ENCODE data around the gene PLCB1.

Gene PLCB1

DNA sequence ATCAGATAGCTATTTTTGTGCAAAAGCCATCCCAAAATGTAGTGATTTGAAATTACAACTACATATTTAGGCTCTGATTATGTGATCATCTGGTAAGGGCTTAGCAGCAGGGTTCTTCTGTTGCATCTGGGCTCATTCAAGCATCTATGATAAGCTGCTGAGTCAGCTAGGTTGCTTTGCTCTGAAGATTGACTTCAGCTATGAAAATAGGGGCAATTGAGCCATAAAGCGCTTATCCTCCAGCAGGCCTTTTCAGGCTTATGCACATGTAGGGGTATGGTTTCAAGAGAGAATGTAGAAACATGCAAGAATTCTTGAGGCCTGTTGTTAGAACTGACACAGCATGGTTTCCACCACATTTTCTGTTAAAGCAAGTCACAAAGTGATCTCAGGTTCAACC lies 114.1 kb downstream of the PLCB1 start:
- Histone ChIP-seq H3K9me2 (replicated peaks; ENCODE audit: low read depth, low read length) (no peaks in the 10 kb centered on the region), H3K79me2 (ENCODE audit: insufficient read depth, low read length) (peaks cover 45% of the 10 kb centered on the region), H3K9ac (ENCODE audit: low read depth, low read length, poor library complexity, severe bottlenecking) (no peak overlapping the region), H4K20me1 (ENCODE audit: insufficient read depth, low read length, poor library complexity, severe bottlenecking) (no peaks in the 10 kb centered on the region), H3K36me3 (ENCODE audit: insufficient read depth, low read length) (no peaks in the 10 kb centered on the region), H2AFZ (ENCODE audit: low read length) (no peak overlapping the region), H3K9me3 (ENCODE audit: insufficient read depth, low read depth, low read length) (no peaks in the 10 kb centered on the region), H3K4me1 (ENCODE audit: insufficient read depth, low read length, poor library complexity, severe bottlenecking) (peaks cover 67% of the 10 kb centered on the region), H3K27me3 (ENCODE audit: insufficient read depth, low read length, poor library complexity, severe bottlenecking) (no peaks in the 10 kb centered on the region), H3F3A (ENCODE audit: low read depth) (peaks cover 7% of the 10 kb centered on the region), H3K4me2 (ENCODE audit: low read depth, low read length, poor library complexity, severe bottlenecking) (peak overlapping the region; percentile 63), H3K4me3 (ENCODE audit: low read length, poor library complexity, severe bottlenecking) (peak overlapping the region; percentile 11)
- TF ChIP-seq, protein P1, sequence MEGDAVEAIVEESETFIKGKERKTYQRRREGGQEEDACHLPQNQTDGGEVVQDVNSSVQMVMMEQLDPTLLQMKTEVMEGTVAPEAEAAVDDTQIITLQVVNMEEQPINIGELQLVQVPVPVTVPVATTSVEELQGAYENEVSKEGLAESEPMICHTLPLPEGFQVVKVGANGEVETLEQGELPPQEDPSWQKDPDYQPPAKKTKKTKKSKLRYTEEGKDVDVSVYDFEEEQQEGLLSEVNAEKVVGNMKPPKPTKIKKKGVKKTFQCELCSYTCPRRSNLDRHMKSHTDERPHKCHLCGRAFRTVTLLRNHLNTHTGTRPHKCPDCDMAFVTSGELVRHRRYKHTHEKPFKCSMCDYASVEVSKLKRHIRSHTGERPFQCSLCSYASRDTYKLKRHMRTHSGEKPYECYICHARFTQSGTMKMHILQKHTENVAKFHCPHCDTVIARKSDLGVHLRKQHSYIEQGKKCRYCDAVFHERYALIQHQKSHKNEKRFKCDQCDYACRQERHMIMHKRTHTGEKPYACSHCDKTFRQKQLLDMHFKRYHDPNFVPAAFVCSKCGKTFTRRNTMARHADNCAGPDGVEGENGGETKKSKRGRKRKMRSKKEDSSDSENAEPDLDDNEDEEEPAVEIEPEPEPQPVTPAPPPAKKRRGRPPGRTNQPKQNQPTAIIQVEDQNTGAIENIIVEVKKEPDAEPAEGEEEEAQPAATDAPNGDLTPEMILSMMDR (conservative IDR thresholded peaks at IDR 0.05; ENCODE audit: low read length) = no peak
- no peak for TF ChIP-seq EZH2phosphoT487 (IDR thresholded peaks at IDR 0.05; ENCODE audit: borderline replicate concordance)

DNA sequence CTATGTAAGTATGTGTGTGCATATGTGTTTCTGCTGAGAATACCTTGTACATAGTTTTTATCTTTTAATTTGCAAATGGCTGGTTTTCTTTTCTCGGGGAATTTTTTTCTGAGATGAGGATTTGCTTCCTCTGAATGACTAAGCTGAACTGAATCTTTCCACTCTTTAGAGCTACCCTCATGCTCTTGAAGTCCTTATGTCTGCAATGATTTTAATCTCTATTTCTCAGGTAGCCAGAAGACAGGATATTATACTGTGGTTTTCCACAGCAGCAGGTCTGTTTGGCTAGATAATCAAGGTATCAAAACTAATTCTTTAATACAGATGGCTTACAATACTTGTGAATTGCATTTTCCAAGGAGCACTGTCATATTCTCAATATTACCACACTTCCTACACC lies 114.7 kb downstream of the PLCB1 start:
- TF ChIP-seq, protein P1 (conservative IDR thresholded peaks at IDR 0.05; ENCODE audit: low read length) = no peak
- no peak for TF ChIP-seq EZH2phosphoT487 (IDR thresholded peaks at IDR 0.05; ENCODE audit: borderline replicate concordance)
- H2AFZ ChIP-seq (ENCODE audit: low read length) = no peak overlapping the region
- peak overlapping the region; percentile 11 for H3K4me3 ChIP-seq (ENCODE audit: low read length, poor library complexity, severe bottlenecking)
- H3K9ac ChIP-seq (ENCODE audit: low read depth, low read length, poor library complexity, severe bottlenecking) = no peak overlapping the region
- H3K4me2 ChIP-seq (ENCODE audit: low read depth, low read length, poor library complexity, severe bottlenecking) = peak overlapping the region; percentile 63
- no peaks in the 10 kb centered on the region for H3K9me3 ChIP-seq (ENCODE audit: insufficient read depth, low read depth, low read length)
- peaks cover 7% of the 10 kb centered on the region for H3F3A ChIP-seq (ENCODE audit: low read depth)
- H3K36me3 ChIP-seq (ENCODE audit: insufficient read depth, low read length) = no peaks in the 10 kb centered on the region
- no peaks in the 10 kb centered on the region for H3K27me3 ChIP-seq (ENCODE audit: insufficient read depth, low read length, poor library complexity, severe bottlenecking)
- no peaks in the 10 kb centered on the region for H4K20me1 ChIP-seq (ENCODE audit: insufficient read depth, low read length, poor library complexity, severe bottlenecking)
- H3K4me1 ChIP-seq (ENCODE audit: insufficient read depth, low read length, poor library complexity, severe bottlenecking) = peaks cover 67% of the 10 kb centered on the region
- H3K9me2 ChIP-seq (replicated peaks; ENCODE audit: low read depth, low read length) = no peaks in the 10 kb centered on the region
- H3K79me2 ChIP-seq (ENCODE audit: insufficient read depth, low read length) = peaks cover 47% of the 10 kb centered on the region

DNA sequence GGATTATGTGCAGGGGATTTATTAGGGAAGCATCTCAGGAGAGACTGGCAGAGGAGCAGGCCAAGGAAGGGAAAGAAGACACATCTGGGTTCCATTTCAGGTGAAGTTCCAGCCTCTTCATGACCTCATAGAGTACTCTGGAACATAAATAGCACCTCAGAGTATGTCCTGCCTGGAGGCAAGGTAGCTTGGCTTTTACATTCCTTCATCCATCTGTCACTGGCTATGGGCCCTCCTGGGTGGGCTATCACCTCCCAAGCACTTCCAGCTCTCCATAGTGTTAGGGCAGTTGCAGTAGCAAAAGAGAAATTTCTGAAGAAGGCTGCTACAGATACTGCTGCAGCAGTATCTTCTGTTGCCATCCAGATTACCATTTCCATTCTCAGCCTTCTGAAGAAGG lies 116.0 kb downstream of the PLCB1 start:
- no peaks in the 10 kb centered on the region for H3K9me2 ChIP-seq (replicated peaks; ENCODE audit: low read depth, low read length)
- peaks cover 69% of the 10 kb centered on the region for H3K4me1 ChIP-seq (ENCODE audit: insufficient read depth, low read length, poor library complexity, severe bottlenecking)
- no peak overlapping the region for H3K4me3 ChIP-seq (ENCODE audit: low read length, poor library complexity, severe bottlenecking)
- no peaks in the 10 kb centered on the region for H3K36me3 ChIP-seq (ENCODE audit: insufficient read depth, low read length)
- no peak overlapping the region for H3K9ac ChIP-seq (ENCODE audit: low read depth, low read length, poor library complexity, severe bottlenecking)
- H3K4me2 ChIP-seq (ENCODE audit: low read depth, low read length, poor library complexity, severe bottlenecking) = no peak overlapping the region
- H3K79me2 ChIP-seq (ENCODE audit: insufficient read depth, low read length) = peaks cover 49% of the 10 kb centered on the region
- peaks cover 7% of the 10 kb centered on the region for H3F3A ChIP-seq (ENCODE audit: low read depth)
- H4K20me1 ChIP-seq (ENCODE audit: insufficient read depth, low read length, poor library complexity, severe bottlenecking) = no peaks in the 10 kb centered on the region
- H2AFZ ChIP-seq (ENCODE audit: low read length) = no peak overlapping the region
- H3K27me3 ChIP-seq (ENCODE audit: insufficient read depth, low read length, poor library complexity, severe bottlenecking) = no peaks in the 10 kb centered on the region
- TF ChIP-seq, protein P1 (conservative IDR thresholded peaks at IDR 0.05; ENCODE audit: low read length) = no peak
- TF ChIP-seq EZH2phosphoT487 (IDR thresholded peaks at IDR 0.05; ENCODE audit: borderline replicate concordance) = no peak
- no peaks in the 10 kb centered on the region for H3K9me3 ChIP-seq (ENCODE audit: insufficient read depth, low read depth, low read length)
